Measurements from ENCODE around the gene IL4I1. TPM values are rescaled to one million over a fixed set of nuclear protein-coding genes. Genes with fewer than 3 reads are reported as not detected.

Gene IL4I1
- total and polyA plus RNA-seq, 4 donors, result 0.08 to 0.75 (median 0.23) TPM

DNA sequence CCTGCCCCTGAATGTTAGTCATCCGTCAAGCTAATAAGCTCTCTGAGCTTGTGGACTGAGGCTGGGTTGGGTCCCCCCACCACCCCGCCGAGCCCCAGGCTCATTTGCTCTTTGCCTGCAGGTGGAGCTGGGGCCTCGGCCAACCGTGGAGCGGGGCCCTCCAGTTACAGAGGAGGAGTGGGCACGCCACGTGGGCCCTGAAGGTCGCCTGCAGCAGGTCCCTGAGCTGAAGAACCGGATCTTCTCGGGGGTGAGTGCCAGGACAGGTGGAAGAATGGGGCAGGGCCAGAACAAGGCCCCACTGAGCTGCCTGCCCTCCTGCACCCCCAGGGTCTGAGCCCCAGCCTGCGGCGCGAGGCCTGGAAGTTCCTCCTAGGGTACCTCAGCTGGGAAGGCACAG is 14.0 kb downstream of the IL4I1 start (continued):
- TF ChIP-seq REST (IDR thresholded peaks at IDR 0.05), result no peak
- no peak for TF ChIP-seq FOXA1 (IDR thresholded peaks at IDR 0.05)
- TF ChIP-seq HNF4G (IDR thresholded peaks at IDR 0.05), result no peak

- Histone ChIP-seq H3K9me3 (ENCODE audit: control insufficient read depth in 4 of 4, low read length in 3 of 4) (no peaks in the 10 kb centered on the region), H3K27me3 (ENCODE audit: control insufficient read depth in 4 of 4, insufficient read depth in 4 of 4, low read length in 3 of 4) (no peaks in the 10 kb centered on the region), H3K4me1 (ENCODE audit: control insufficient read depth in 4 of 4, insufficient read depth in 4 of 4, low read length in 3 of 4) (peaks cover 0 to 22% (median 11%) of the 10 kb centered on the region in 4 donors), H3K4me3 (ENCODE audit: low read depth in 1 of 3, low read length in 3 of 3) (no peak overlapping the region), H3K27ac (ENCODE audit: low read depth in 1 of 2, low read length in 2 of 2) (no peak overlapping the region), H3K36me3 (ENCODE audit: control insufficient read depth in 4 of 4, insufficient read depth in 3 of 4, low read depth in 1 of 4, low read length in 3 of 4) (peaks cover 40 to 55% (median 49%) of the 10 kb centered on the region in 4 donors), H3K9ac (ENCODE audit: low read depth in 1 of 2, low read length in 2 of 2) (no peak overlapping the region)
- DNase-seq (ENCODE audit: low spot score), result no peak
- no peak for TF ChIP-seq HNF4G (IDR thresholded peaks at IDR 0.05)
- no peak for TF ChIP-seq FOXA1 (IDR thresholded peaks at IDR 0.05)
- TF ChIP-seq REST (IDR thresholded peaks at IDR 0.05), result no peak
- TF ChIP-seq FOXA2 (IDR thresholded peaks at IDR 0.05), result no peak
- no peak for TF ChIP-seq GABPA (IDR thresholded peaks at IDR 0.05 in 1 of 2, conservative IDR thresholded peaks at IDR 0.05 in 1 of 2)
- TF ChIP-seq, protein P1, sequence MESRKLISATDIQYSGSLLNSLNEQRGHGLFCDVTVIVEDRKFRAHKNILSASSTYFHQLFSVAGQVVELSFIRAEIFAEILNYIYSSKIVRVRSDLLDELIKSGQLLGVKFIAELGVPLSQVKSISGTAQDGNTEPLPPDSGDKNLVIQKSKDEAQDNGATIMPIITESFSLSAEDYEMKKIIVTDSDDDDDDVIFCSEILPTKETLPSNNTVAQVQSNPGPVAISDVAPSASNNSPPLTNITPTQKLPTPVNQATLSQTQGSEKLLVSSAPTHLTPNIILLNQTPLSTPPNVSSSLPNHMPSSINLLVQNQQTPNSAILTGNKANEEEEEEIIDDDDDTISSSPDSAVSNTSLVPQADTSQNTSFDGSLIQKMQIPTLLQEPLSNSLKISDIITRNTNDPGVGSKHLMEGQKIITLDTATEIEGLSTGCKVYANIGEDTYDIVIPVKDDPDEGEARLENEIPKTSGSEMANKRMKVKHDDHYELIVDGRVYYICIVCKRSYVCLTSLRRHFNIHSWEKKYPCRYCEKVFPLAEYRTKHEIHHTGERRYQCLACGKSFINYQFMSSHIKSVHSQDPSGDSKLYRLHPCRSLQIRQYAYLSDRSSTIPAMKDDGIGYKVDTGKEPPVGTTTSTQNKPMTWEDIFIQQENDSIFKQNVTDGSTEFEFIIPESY (IDR thresholded peaks at IDR 0.05), result no peak
- no peak for TF ChIP-seq HNF4A (conservative IDR thresholded peaks at IDR 0.05)
- no peak for TF ChIP-seq RXRA (IDR thresholded peaks at IDR 0.05)
- no peak for TF ChIP-seq SP1 (IDR thresholded peaks at IDR 0.05)
- no peak for TF ChIP-seq RAD21 (IDR thresholded peaks at IDR 0.05)
- no peak for TF ChIP-seq CTCF (IDR thresholded peaks at IDR 0.05; ENCODE audit: low read depth, low read length, missing input control)
- TF ChIP-seq NR2F2 (IDR thresholded peaks at IDR 0.05), result no peak
- TF ChIP-seq ATF3 (IDR thresholded peaks at IDR 0.05), result no peak
- no peak for TF ChIP-seq YY1 (IDR thresholded peaks at IDR 0.05)
- TF ChIP-seq JUND (IDR thresholded peaks at IDR 0.05), result no peak
- 92% methylated on average over 31 of the region's 31 CpGs for WGBS
These were observed 14.9 kb downstream of the IL4I1 start for GRCh38 chr19:49881672-49882394.

All from liver (tissue), 9 donors.